Measurements from ENCODE around the gene WDR72.

DNA sequence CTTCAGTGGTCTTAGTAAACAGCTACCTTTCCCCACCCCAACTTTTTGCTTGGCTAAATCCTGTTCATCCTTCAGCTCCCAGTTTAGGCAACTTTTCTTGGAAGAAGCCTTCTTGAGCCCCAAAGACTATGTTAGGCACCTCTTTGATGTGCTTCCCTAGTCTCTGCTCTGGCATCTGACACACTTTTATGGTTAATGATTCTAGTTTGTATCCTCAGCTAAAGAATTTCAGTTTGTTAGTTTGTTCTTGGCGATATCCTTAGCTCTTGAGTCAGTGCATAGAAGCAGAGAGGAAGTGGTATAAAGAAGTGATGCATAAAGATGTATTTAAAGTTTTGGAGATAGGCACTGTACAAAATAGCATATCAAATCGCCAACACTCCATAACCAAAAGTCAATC, 168.4 kb downstream of the WDR72 start:
- TF ChIP-seq, protein P1, sequence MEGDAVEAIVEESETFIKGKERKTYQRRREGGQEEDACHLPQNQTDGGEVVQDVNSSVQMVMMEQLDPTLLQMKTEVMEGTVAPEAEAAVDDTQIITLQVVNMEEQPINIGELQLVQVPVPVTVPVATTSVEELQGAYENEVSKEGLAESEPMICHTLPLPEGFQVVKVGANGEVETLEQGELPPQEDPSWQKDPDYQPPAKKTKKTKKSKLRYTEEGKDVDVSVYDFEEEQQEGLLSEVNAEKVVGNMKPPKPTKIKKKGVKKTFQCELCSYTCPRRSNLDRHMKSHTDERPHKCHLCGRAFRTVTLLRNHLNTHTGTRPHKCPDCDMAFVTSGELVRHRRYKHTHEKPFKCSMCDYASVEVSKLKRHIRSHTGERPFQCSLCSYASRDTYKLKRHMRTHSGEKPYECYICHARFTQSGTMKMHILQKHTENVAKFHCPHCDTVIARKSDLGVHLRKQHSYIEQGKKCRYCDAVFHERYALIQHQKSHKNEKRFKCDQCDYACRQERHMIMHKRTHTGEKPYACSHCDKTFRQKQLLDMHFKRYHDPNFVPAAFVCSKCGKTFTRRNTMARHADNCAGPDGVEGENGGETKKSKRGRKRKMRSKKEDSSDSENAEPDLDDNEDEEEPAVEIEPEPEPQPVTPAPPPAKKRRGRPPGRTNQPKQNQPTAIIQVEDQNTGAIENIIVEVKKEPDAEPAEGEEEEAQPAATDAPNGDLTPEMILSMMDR (IDR thresholded peaks at IDR 0.05), result no peak
- TF ChIP-seq EZH2 (IDR thresholded peaks at IDR 0.05; ENCODE audit: borderline replicate concordance, insufficient read depth, low read depth, low read length, poor library complexity, severe bottlenecking), result no peak

Data from B cell (primary cell).